Uterus (tissue), 4 donors: Measurements from ENCODE around the gene TAF1B. TPM values are rescaled to one million over a fixed set of nuclear protein-coding genes. Genes with fewer than 3 reads are reported as not detected.

Experiments
- DNase-seq, 2 donors: peaks; one replicate each; pipeline ENCODE4 v3.0.0-alpha.2; 2019 to 2020
- H3K27ac ChIP-seq, 2 donors: fragments of 200-600 bp; sonication (generic); 1 replicate in 1 of 2; 2 replicates in 1 of 2; pipeline ENCODE4 v1.5.1; 2016 to 2018
- H3K27me3 ChIP-seq, 2 donors: fragments of 200-600 bp; sonication (generic); one replicate each; pipeline ENCODE4 v1.5.1; 2018 to 2019; ENCODE audit warnings: control low read depth in 1 of 2
- H3K36me3 ChIP-seq, 2 donors: fragments of 200-600 bp; sonication (generic); one replicate each; pipeline ENCODE4 v1.5.1; 2019; ENCODE audit warnings: control low read depth in 1 of 2
- H3K4me1 ChIP-seq, 2 donors: fragments of 200-600 bp; sonication (generic); one replicate each; pipeline ENCODE4 v1.5.1; 2018 to 2019; ENCODE audit warnings: control low read depth in 1 of 2
- H3K4me3 ChIP-seq, 2 donors: fragments of 200-600 bp; sonication (generic); 1 replicate in 1 of 2; 2 replicates in 1 of 2; pipeline ENCODE4 v1.5.1; 2018 to 2019; ENCODE audit warnings: mild to moderate bottlenecking in 1 of 2
- H3K9me3 ChIP-seq, 2 donors: fragments of 200-600 bp; sonication (generic); one replicate each; pipeline ENCODE4 v1.5.1; 2019; ENCODE audit warnings: control low read depth in 1 of 2
- CTCF ChIP-seq, 4 experiments: fragments of 200-600 bp in 2 of 4; fragments of 450-650 bp in 2 of 4; sonication (generic) in 2 of 4; IDR thresholded peaks; one replicate each; pipeline ENCODE4 v1.5.1; 2016 to 2019; ENCODE audit warnings: antibody characterized with exemption in 4 of 4, mild to moderate bottlenecking in 2 of 4, moderate library complexity in 1 of 4
- POLR2A ChIP-seq, 2 donors: fragments of 450-650 bp; IDR thresholded peaks; one replicate each; pipeline ENCODE4 v1.6.1; 2016; ENCODE audit warnings: antibody characterized with exemption in 2 of 2, mild to moderate bottlenecking in 1 of 2, moderate library complexity in 1 of 2
- intact Hi-C: fragments of 100-400 bp; cut with DNase I; formaldehyde crosslinking; loops from one replicate; pipeline ENCODE4 v1.15.1; 2023; ENCODE audit warnings: low total_unique reads
- total RNA-seq, 4 donors: library from RNA; depleted of rRNA in 3 of 4; stranded (reverse); fragments of >200 nt in 3 of 4; gene quantifications; one replicate each; pipeline versions ENCODE4 v1.1.0 to v1.2.4, GENCODE V29; 2014 to 2023
- donor health status: DM: yes; HTN: yes; CAD: no.

The TAF1B gene
- total RNA-seq, 4 donors from 2014 or later, result 5.1 to 53.6 (median 19.0) TPM

DNA sequence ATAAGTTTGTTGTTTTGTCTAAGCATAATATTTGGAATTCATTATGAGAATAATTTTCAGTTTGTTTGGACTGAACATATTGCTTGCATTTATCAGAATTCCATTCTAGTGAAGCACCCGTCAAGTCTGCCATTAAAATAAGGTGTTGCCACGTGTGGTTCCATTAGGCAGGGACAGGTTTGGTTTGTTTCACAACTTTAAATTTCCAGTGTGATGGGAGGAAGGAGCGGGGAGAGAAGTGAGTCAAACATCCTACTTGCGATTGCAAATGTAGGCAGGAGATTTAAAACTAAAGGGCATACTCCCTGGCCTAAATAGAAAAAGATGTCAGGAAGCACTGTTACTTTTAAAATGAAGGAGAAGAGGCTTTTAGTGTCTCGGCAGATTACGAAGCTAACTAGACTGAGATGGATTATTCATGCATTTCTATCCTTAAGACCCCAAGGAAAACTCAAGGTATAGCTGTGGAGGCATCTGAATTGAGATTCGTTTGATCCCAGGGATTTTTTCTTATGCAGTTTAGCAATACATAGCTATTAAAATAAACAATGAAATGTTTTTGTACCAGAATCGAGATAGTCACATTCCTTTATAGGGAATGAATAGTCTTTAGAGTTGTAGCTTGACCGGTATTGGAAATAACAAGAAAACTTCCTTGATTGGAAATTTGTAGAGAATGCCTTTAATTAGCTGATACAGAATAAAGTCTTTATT is 128.0 kb downstream of the TAF1B start:
- Histone ChIP-seq H3K27ac (no peak overlapping the region), H3K4me3 (no peak overlapping the region), H3K9me3 (no peaks in the 10 kb centered on the region), H3K36me3 (no peaks in the 10 kb centered on the region), H3K4me1 (no peaks in the 10 kb centered on the region), H3K27me3 (no peaks in the 10 kb centered on the region)
- no peak for DNase-seq
- no peak for TF ChIP-seq POLR2A (IDR thresholded peaks at IDR 0.05)
- no peak for TF ChIP-seq CTCF (IDR thresholded peaks at IDR 0.05)
- intact Hi-C loops, result no loop called here

DNA sequence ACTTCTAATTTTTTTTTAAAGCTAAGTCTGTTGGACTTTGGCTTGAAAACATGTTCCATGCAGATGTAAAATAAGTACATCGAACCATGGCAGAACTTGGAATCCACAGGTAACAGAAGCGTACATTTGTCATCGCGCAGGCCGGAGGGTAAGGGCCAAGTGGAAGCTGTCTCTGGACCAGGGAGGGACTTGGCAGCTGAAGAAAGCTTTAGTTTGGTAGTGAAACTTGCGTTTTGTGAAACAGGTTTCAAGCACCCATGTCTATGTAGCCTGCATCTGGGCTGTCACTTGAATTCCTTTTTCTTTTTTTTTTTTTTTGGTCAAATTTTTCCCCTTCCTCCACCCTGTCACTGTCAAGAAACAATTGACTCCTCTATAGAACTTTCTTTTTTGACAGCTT is 128.6 kb downstream of the TAF1B start:
- Histone ChIP-seq H3K36me3 (no peaks in the 10 kb centered on the region), H3K27ac (no peak overlapping the region), H3K4me3 (no peak overlapping the region), H3K4me1 (no peaks in the 10 kb centered on the region), H3K27me3 (no peaks in the 10 kb centered on the region), H3K9me3 (no peaks in the 10 kb centered on the region)
- TF ChIP-seq POLR2A (IDR thresholded peaks at IDR 0.05) (no peak), CTCF (IDR thresholded peaks at IDR 0.05) (no peak)
- intact Hi-C loops, result no loop called here
- no peak for DNase-seq

GRCh38 chr2:9972621-9973479 is 129.6 kb downstream of the TAF1B start:
- H3K4me1 ChIP-seq, result no peaks in the 10 kb centered on the region

GRCh38 chr2:9973690-9974089 is 130.4 kb downstream of the TAF1B start:
- DNase-seq, result no peak
- Histone ChIP-seq H3K9me3 (no peaks in the 10 kb centered on the region), H3K4me3 (no peak overlapping the region), H3K36me3 (no peaks in the 10 kb centered on the region), H3K27ac (no peak overlapping the region), H3K27me3 (no peaks in the 10 kb centered on the region), H3K4me1 (no peaks in the 10 kb centered on the region)
- intact Hi-C loops, result no loop called here
- TF ChIP-seq CTCF (IDR thresholded peaks at IDR 0.05) (no peak), POLR2A (IDR thresholded peaks at IDR 0.05) (no peak)

More at GRCh38 chr2:9972621-9973479, 129.6 kb downstream of the TAF1B start:
- Histone ChIP-seq H3K27ac (no peak overlapping the region), H3K36me3 (no peaks in the 10 kb centered on the region), H3K27me3 (no peaks in the 10 kb centered on the region), H3K4me3 (no peak overlapping the region), H3K9me3 (no peaks in the 10 kb centered on the region)
- TF ChIP-seq POLR2A (IDR thresholded peaks at IDR 0.05), result no peak
- TF ChIP-seq CTCF (IDR thresholded peaks at IDR 0.05), result no peak
- no peak for DNase-seq
- intact Hi-C loops, result no loop called here

- intact Hi-C loops, result no loop called here
- Histone ChIP-seq H3K4me1 (no peaks in the 10 kb centered on the region), H3K27ac (no peak overlapping the region), H3K9me3 (no peaks in the 10 kb centered on the region), H3K4me3 (no peak overlapping the region), H3K36me3 (no peaks in the 10 kb centered on the region), H3K27me3 (no peaks in the 10 kb centered on the region)
- TF ChIP-seq CTCF (IDR thresholded peaks at IDR 0.05) (no peak), POLR2A (IDR thresholded peaks at IDR 0.05) (no peak)
- no peak for DNase-seq
Observed at GRCh38 chr2:9974343-9974742, 131.1 kb downstream of the TAF1B start.
